WTC11 (cell line): ENCODE data around the gene EBP. TPM values are rescaled to one million over a fixed set of nuclear protein-coding genes. Genes with fewer than 3 reads are reported as not detected.
"Not testable (repeated sequence)": the region's sequence is repeated elsewhere in the genome, so short reads cannot be mapped to it uniquely, and the experiment has no call there.

Experiments used
- ATAC-seq: fragments of 200-7000 bp; cut with Tn5 transposase; 2 replicates; pipeline ENCODE4 v1.10.0; 2021; ENCODE audit warnings: mild to moderate bottlenecking, moderate library complexity
- CTCF ChIA-PET: fragments of 300-600 bp; sonication (Branson Sonifier 250); formaldehyde crosslinking; loops from one replicate; lab custom pipeline; 2021; ENCODE audit warnings: antibody characterized with exemption; lab: Charles Lee
- POLR2A ChIA-PET: fragments of 350-600 bp; sonication (Branson Sonifier 250); formaldehyde crosslinking; loops from one replicate; lab custom pipeline; 2021; ENCODE audit warnings: antibody characterized with exemption; lab: Charles Lee
- DNase-seq: peaks from one replicate; pipeline ENCODE4 v3.0.0; 2021; ENCODE audit warnings: low spot score
- H3K27ac Mint-ChIP-seq: 2 replicates; pipeline ENCODE4 v1.8.0; 2021; ENCODE audit warnings: mixed read lengths
- H3K27me3 Mint-ChIP-seq: 2 replicates; pipeline ENCODE4 v1.8.0; 2021; ENCODE audit warnings: low read depth, mild to moderate bottlenecking, moderate library complexity, mixed read lengths
- H3K36me3 Mint-ChIP-seq: 2 replicates; pipeline ENCODE4 v1.8.0; 2021; ENCODE audit warnings: mixed read lengths
- H3K4me1 Mint-ChIP-seq: 2 replicates; pipeline ENCODE4 v1.8.0; 2022; ENCODE audit warnings: mixed read lengths
- H3K4me3 Mint-ChIP-seq: 2 replicates; pipeline ENCODE4 v1.8.0; 2021; ENCODE audit warnings: mild to moderate bottlenecking, moderate library complexity, mixed read lengths
- H3K9me3 Mint-ChIP-seq: 2 replicates; pipeline ENCODE4 v1.8.0; 2021; ENCODE audit warnings: mixed read lengths
- ESRRA ChIP-seq: sonication (generic); formaldehyde crosslinking; IDR thresholded peaks from 2 replicates; pipeline ENCODE4 v1.8.1; 2022; ENCODE audit warnings: mild to moderate bottlenecking, missing genetic modification reagents, borderline replicate concordance
- FOXK1 ChIP-seq: sonication (generic); formaldehyde crosslinking; IDR thresholded peaks from 2 replicates; pipeline ENCODE4 v1.8.0; 2022; ENCODE audit warnings: mild to moderate bottlenecking, moderate library complexity, missing genetic modification reagents
- NR1H2 ChIP-seq: sonication (generic); formaldehyde crosslinking; IDR thresholded peaks from 2 replicates; pipeline ENCODE4 v1.9.0; 2021; ENCODE audit warnings: mild to moderate bottlenecking, moderate library complexity, missing genetic modification reagents
- SMAD4 ChIP-seq: sonication (generic); formaldehyde crosslinking; IDR thresholded peaks from 2 replicates; pipeline ENCODE4 v1.8.0; 2022; ENCODE audit warnings: mild to moderate bottlenecking, missing genetic modification reagents
- TCF7 ChIP-seq: sonication (generic); formaldehyde crosslinking; IDR thresholded peaks from 2 replicates; pipeline ENCODE4 v1.8.0; 2022; ENCODE audit warnings: mild to moderate bottlenecking, low read depth, missing genetic modification reagents, moderate library complexity
- TEAD1 ChIP-seq: sonication (generic); formaldehyde crosslinking; IDR thresholded peaks from 2 replicates; pipeline ENCODE4 v1.8.0; 2022; ENCODE audit warnings: mild to moderate bottlenecking, missing genetic modification reagents
- TEAD4 ChIP-seq: sonication (generic); formaldehyde crosslinking; IDR thresholded peaks from 2 replicates; pipeline ENCODE4 v1.8.0; 2022; ENCODE audit warnings: mild to moderate bottlenecking, missing genetic modification reagents
- TP53 ChIP-seq: sonication (generic); formaldehyde crosslinking; IDR thresholded peaks from 2 replicates; pipeline ENCODE4 v1.8.1; 2023; ENCODE audit warnings: mild to moderate bottlenecking, missing genetic modification reagents
- ZNF317 ChIP-seq: sonication (generic); formaldehyde crosslinking; IDR thresholded peaks from 2 replicates; pipeline ENCODE4 v1.8.1; 2023; ENCODE audit warnings: low read depth, mild to moderate bottlenecking, moderate library complexity, missing genetic modification reagents, borderline replicate concordance
- ZNF396 ChIP-seq: fragments of 250-450 bp; sonication (Bioruptor Pico); IDR thresholded peaks from 2 replicates; pipeline ENCODE4 v1.8.0; 2021; ENCODE audit warnings: mild to moderate bottlenecking, moderate library complexity, borderline replicate concordance
- total RNA-seq: library from RNA; stranded (reverse); gene quantifications from 3 replicates; pipeline ENCODE4 v1.2.3, GENCODE V29; 2021
- TF ChIP-seq, protein P1 (sequence below): sonication (generic); formaldehyde crosslinking; IDR thresholded peaks from 2 replicates; pipeline ENCODE4 v1.8.0; 2023; ENCODE audit warnings: mild to moderate bottlenecking, missing genetic modification reagents
- TF ChIP-seq, protein P2 (sequence below): fragments of 250-450 bp; sonication (Bioruptor Pico); IDR thresholded peaks from 2 replicates; pipeline ENCODE4 v1.9.0; 2021; ENCODE audit warnings: mild to moderate bottlenecking
- TF ChIP-seq, protein P3 (sequence below): sonication (generic); formaldehyde crosslinking; IDR thresholded peaks from 2 replicates; pipeline ENCODE4 v1.8.0; 2022; ENCODE audit warnings: missing genetic modification reagents
- TF ChIP-seq, protein P4 (sequence below): sonication (generic); formaldehyde crosslinking; IDR thresholded peaks from 2 replicates; pipeline ENCODE4 v1.8.0; 2022; ENCODE audit warnings: mild to moderate bottlenecking, missing genetic modification reagents
- TF ChIP-seq, protein P5 (sequence below): sonication (generic); formaldehyde crosslinking; IDR thresholded peaks from 2 replicates; pipeline ENCODE4 v1.8.1; 2023; ENCODE audit warnings: mild to moderate bottlenecking, missing genetic modification reagents, moderate library complexity
- TF ChIP-seq, protein P6 (sequence below): sonication (generic); formaldehyde crosslinking; IDR thresholded peaks from 2 replicates; pipeline ENCODE4 v1.8.1; 2023; ENCODE audit warnings: mild to moderate bottlenecking, missing genetic modification reagents, moderate library complexity

The EBP gene
- total RNA-seq, 1 experiment from 2014 or later, result 129 TPM

DNA sequence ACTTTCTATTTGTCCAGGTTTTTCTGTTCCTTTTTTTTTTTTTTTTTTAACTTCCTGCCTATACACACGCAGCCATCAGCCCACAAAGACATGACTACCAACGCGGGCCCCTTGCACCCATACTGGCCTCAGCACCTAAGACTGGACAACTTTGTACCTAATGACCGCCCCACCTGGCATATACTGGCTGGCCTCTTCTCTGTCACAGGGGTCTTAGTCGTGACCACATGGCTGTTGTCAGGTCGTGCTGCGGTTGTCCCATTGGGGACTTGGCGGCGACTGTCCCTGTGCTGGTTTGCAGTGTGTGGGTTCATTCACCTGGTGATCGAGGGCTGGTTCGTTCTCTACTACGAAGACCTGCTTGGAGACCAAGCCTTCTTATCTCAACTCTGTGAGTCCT, 2.1 kb downstream of the EBP start (continued):
- TF ChIP-seq, protein P1, sequence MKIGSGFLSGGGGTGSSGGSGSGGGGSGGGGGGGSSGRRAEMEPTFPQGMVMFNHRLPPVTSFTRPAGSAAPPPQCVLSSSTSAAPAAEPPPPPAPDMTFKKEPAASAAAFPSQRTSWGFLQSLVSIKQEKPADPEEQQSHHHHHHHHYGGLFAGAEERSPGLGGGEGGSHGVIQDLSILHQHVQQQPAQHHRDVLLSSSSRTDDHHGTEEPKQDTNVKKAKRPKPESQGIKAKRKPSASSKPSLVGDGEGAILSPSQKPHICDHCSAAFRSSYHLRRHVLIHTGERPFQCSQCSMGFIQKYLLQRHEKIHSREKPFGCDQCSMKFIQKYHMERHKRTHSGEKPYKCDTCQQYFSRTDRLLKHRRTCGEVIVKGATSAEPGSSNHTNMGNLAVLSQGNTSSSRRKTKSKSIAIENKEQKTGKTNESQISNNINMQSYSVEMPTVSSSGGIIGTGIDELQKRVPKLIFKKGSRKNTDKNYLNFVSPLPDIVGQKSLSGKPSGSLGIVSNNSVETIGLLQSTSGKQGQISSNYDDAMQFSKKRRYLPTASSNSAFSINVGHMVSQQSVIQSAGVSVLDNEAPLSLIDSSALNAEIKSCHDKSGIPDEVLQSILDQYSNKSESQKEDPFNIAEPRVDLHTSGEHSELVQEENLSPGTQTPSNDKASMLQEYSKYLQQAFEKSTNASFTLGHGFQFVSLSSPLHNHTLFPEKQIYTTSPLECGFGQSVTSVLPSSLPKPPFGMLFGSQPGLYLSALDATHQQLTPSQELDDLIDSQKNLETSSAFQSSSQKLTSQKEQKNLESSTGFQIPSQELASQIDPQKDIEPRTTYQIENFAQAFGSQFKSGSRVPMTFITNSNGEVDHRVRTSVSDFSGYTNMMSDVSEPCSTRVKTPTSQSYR (CRISPR knock-in tag), result no peak
- TF ChIP-seq ZNF396 (CRISPR knock-in tag), result no peak
- TF ChIP-seq, all 79 proteins: peak for 0

DNA sequence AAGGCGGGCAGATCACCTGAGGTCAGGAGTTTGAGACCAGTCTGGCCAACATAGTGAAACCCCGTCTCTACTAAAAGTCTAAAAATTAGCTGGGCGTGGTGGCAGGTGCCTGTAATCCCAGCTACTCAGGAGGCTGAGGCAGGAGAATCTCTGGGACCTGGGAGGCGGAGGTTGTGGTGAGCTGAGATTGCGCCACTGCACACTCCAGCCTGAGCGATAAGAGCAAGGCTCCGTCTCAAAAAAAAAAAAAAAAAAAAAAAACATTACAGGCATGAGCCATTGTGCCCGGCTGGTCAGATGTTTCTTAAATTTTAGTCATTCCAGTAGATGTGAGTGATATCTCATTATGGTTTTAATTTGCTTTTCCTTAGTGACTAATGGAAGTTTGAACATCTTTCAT, 4.2 kb downstream of the EBP start:
- ATAC-seq, H3K27me3 Mint-ChIP-seq, H3K27ac Mint-ChIP-seq, H3K4me3 Mint-ChIP-seq, H3K4me1 Mint-ChIP-seq, POLR2A ChIA-PET, DNase-seq, CTCF ChIA-PET, H3K9me3 Mint-ChIP-seq: not testable (repeated sequence)
- H3K36me3 Mint-ChIP-seq, result peaks cover 33% of the 10 kb centered on the region

DNA sequence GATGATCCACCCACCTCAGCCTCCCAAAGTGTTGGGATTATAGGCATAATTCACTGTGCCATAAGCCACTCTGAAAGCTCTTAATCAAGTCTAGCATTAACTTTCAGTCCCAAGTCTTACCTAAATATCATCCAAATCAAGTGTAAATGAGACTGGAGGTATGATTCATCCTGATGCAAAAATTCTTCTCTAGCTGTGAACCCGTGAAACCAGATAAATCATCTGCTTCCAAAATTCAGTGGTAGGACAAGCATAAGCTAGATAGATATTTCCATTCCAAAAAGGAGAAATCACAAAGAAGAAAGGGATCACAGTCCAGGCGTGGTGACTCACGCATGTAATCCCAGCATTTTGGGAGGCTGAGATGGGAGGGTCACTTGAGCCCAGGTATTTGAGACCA, 9.1 kb downstream of the EBP start:
- no peak overlapping the region for H3K4me3 Mint-ChIP-seq
- ChIA-PET POLR2A (no interaction called here), CTCF (no interaction called here)
- TF ChIP-seq TEAD1, result no peak
- TF ChIP-seq SMAD4 (CRISPR knock-in tag), result no peak
- no peak for TF ChIP-seq TEAD4 (CRISPR knock-in tag)
- TF ChIP-seq, protein P2, sequence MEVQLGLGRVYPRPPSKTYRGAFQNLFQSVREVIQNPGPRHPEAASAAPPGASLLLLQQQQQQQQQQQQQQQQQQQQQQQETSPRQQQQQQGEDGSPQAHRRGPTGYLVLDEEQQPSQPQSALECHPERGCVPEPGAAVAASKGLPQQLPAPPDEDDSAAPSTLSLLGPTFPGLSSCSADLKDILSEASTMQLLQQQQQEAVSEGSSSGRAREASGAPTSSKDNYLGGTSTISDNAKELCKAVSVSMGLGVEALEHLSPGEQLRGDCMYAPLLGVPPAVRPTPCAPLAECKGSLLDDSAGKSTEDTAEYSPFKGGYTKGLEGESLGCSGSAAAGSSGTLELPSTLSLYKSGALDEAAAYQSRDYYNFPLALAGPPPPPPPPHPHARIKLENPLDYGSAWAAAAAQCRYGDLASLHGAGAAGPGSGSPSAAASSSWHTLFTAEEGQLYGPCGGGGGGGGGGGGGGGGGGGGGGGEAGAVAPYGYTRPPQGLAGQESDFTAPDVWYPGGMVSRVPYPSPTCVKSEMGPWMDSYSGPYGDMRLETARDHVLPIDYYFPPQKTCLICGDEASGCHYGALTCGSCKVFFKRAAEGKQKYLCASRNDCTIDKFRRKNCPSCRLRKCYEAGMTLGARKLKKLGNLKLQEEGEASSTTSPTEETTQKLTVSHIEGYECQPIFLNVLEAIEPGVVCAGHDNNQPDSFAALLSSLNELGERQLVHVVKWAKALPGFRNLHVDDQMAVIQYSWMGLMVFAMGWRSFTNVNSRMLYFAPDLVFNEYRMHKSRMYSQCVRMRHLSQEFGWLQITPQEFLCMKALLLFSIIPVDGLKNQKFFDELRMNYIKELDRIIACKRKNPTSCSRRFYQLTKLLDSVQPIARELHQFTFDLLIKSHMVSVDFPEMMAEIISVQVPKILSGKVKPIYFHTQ (CRISPR knock-in tag), result no peak
- TF ChIP-seq, protein P3, sequence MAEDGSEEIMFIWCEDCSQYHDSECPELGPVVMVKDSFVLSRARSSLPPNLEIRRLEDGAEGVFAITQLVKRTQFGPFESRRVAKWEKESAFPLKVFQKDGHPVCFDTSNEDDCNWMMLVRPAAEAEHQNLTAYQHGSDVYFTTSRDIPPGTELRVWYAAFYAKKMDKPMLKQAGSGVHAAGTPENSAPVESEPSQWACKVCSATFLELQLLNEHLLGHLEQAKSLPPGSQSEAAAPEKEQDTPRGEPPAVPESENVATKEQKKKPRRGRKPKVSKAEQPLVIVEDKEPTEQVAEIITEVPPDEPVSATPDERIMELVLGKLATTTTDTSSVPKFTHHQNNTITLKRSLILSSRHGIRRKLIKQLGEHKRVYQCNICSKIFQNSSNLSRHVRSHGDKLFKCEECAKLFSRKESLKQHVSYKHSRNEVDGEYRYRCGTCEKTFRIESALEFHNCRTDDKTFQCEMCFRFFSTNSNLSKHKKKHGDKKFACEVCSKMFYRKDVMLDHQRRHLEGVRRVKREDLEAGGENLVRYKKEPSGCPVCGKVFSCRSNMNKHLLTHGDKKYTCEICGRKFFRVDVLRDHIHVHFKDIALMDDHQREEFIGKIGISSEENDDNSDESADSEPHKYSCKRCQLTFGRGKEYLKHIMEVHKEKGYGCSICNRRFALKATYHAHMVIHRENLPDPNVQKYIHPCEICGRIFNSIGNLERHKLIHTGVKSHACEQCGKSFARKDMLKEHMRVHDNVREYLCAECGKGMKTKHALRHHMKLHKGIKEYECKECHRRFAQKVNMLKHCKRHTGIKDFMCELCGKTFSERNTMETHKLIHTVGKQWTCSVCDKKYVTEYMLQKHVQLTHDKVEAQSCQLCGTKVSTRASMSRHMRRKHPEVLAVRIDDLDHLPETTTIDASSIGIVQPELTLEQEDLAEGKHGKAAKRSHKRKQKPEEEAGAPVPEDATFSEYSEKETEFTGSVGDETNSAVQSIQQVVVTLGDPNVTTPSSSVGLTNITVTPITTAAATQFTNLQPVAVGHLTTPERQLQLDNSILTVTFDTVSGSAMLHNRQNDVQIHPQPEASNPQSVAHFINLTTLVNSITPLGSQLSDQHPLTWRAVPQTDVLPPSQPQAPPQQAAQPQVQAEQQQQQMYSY (CRISPR knock-in tag), result no peak
- TF ChIP-seq, protein P4, sequence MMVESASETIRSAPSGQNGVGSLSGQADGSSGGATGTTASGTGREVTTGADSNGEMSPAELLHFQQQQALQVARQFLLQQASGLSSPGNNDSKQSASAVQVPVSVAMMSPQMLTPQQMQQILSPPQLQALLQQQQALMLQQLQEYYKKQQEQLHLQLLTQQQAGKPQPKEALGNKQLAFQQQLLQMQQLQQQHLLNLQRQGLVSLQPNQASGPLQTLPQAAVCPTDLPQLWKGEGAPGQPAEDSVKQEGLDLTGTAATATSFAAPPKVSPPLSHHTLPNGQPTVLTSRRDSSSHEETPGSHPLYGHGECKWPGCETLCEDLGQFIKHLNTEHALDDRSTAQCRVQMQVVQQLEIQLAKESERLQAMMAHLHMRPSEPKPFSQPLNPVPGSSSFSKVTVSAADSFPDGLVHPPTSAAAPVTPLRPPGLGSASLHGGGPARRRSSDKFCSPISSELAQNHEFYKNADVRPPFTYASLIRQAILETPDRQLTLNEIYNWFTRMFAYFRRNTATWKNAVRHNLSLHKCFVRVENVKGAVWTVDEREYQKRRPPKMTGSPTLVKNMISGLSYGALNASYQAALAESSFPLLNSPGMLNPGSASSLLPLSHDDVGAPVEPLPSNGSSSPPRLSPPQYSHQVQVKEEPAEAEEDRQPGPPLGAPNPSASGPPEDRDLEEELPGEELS (CRISPR knock-in tag), result no peak
- TF ChIP-seq TP53 (CRISPR knock-in tag), result no peak
- TF ChIP-seq FOXK1 (CRISPR knock-in tag), result no peak
- TF ChIP-seq, protein P5, sequence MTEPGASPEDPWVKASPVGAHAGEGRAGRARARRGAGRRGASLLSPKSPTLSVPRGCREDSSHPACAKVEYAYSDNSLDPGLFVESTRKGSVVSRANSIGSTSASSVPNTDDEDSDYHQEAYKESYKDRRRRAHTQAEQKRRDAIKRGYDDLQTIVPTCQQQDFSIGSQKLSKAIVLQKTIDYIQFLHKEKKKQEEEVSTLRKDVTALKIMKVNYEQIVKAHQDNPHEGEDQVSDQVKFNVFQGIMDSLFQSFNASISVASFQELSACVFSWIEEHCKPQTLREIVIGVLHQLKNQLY (CRISPR knock-in tag), result no peak
- TF ChIP-seq TCF7 (CRISPR knock-in tag), result no peak
- TF ChIP-seq, protein P6, sequence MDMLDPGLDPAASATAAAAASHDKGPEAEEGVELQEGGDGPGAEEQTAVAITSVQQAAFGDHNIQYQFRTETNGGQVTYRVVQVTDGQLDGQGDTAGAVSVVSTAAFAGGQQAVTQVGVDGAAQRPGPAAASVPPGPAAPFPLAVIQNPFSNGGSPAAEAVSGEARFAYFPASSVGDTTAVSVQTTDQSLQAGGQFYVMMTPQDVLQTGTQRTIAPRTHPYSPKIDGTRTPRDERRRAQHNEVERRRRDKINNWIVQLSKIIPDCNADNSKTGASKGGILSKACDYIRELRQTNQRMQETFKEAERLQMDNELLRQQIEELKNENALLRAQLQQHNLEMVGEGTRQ (CRISPR knock-in tag), result no peak
- TF ChIP-seq NR1H2 (CRISPR knock-in tag), result no peak
- no peak for TF ChIP-seq ESRRA (CRISPR knock-in tag)
- TF ChIP-seq, protein P1 (CRISPR knock-in tag), result no peak
- TF ChIP-seq ZNF317 (CRISPR knock-in tag), result no peak
- H3K27ac Mint-ChIP-seq, result no peak overlapping the region
- ATAC-seq (no peak), DNase-seq (no peak)
- peaks cover 29% of the 10 kb centered on the region for H3K36me3 Mint-ChIP-seq
- H3K9me3 Mint-ChIP-seq, result no peaks in the 10 kb centered on the region
- H3K27me3 Mint-ChIP-seq, result no peaks in the 10 kb centered on the region
- no peaks in the 10 kb centered on the region for H3K4me1 Mint-ChIP-seq
